Smooth muscle cell (in vitro differentiated cells): ENCODE results near the gene TBP. TPM values are rescaled to one million over a fixed set of nuclear protein-coding genes. Genes with fewer than 3 reads are reported as not detected.

Experiments used
- DNase-seq: peaks from one replicate; lab custom pipeline; 2025; ENCODE audit not compliant: unreplicated experiment; lab: John Stamatoyannopoulos, UW
- H2AFZ ChIP-seq: fragments of 200-600 bp; sonication (generic); 2 replicates; pipeline ENCODE4 v1.6.0; 2016; ENCODE audit warnings: antibody characterized with exemption, low read depth, mild to moderate bottlenecking
- H3F3A ChIP-seq: fragments of 200-600 bp; sonication (generic); 2 replicates; pipeline ENCODE4 v1.6.0; 2017; ENCODE audit warnings: antibody characterized with exemption, low read depth
- H3K27ac ChIP-seq: fragments of 200-600 bp; sonication (generic); 2 replicates; pipeline ENCODE4 v1.5.1; 2016; ENCODE audit warnings: low read depth, mild to moderate bottlenecking
- H3K27me3 ChIP-seq: fragments of 200-600 bp; sonication (generic); 2 replicates; pipeline ENCODE4 v1.6.1; 2016; ENCODE audit warnings: low read depth, mild to moderate bottlenecking
- H3K36me3 ChIP-seq: fragments of 200-600 bp; sonication (generic); 2 replicates; pipeline ENCODE4 v1.5.1; 2016; ENCODE audit warnings: low read depth
- H3K4me1 ChIP-seq: fragments of 200-600 bp; sonication (generic); 2 replicates; pipeline ENCODE4 v1.5.1; 2016; ENCODE audit warnings: low read depth
- H3K4me2 ChIP-seq: fragments of 200-600 bp; sonication (generic); 2 replicates; pipeline ENCODE4 v1.6.0; 2016; ENCODE audit warnings: mild to moderate bottlenecking
- H3K4me3 ChIP-seq: fragments of 200-600 bp; sonication (generic); 2 replicates; pipeline ENCODE4 v1.5.1; 2016; ENCODE audit warnings: mild to moderate bottlenecking
- H3K79me2 ChIP-seq: fragments of 200-600 bp; sonication (generic); 2 replicates; pipeline ENCODE4 v1.6.0; 2016; ENCODE audit warnings: low read depth, mild to moderate bottlenecking
- H3K9ac ChIP-seq: fragments of 200-600 bp; sonication (generic); 2 replicates; pipeline ENCODE4 v1.6.0; 2016; ENCODE audit warnings: low read depth
- H3K9me3 ChIP-seq: fragments of 200-600 bp; sonication (generic); replicated peaks from 2 replicates; pipeline ENCODE4 v1.5.1; 2016; ENCODE audit warnings: low read depth
- H4K20me1 ChIP-seq: fragments of 200-600 bp; sonication (generic); 2 replicates; pipeline ENCODE4 v1.6.0; 2016; ENCODE audit warnings: low read depth
- CTCF ChIP-seq: fragments of 200-600 bp; sonication (generic); IDR thresholded peaks from 2 replicates; pipeline ENCODE4 v1.5.1; 2017; ENCODE audit warnings: borderline replicate concordance, mild to moderate bottlenecking, antibody characterized with exemption; ENCODE audit not compliant: insufficient read depth, poor library complexity, severe bottlenecking
- WGBS: methylation state at CpG from one replicate; pipeline ENCODE4 v1.1.7; 2016; ENCODE audit warnings: low lambda C conversion rate; 5-methylcytosine and 5-hydroxymethylcytosine counted together
- polyA plus RNA-seq: library from polyadenylated mRNA; unstranded; fragments of >200 nt; fragmentation: Nextera tagmentation; extraction: Ambion mirVana; gene quantifications from 2 replicates; pipeline ENCODE4 v1.2.1, GENCODE V29; 2016
- total RNA-seq: library from RNA; depleted of rRNA; stranded (reverse); fragments of >200 nt; gene quantifications from 2 replicates; pipeline ENCODE4 v1.2.3, GENCODE V29; 2014

Gene TBP
- total and polyA plus RNA-seq, 2 experiments from 2014 or later, result 25.6 to 30.1 TPM

- H3K9me3 ChIP-seq, result no peaks in the 10 kb centered on the region
- peaks cover 18% of the 10 kb centered on the region for H3K79me2 ChIP-seq
- H3K27ac ChIP-seq, result no peak overlapping the region
- H3K4me3 ChIP-seq, result no peak overlapping the region
- no peak overlapping the region for H3K9ac ChIP-seq
- H2AFZ ChIP-seq, result no peak overlapping the region
- H3K27me3 ChIP-seq, result no peaks in the 10 kb centered on the region
- H3K4me1 ChIP-seq, result no peaks in the 10 kb centered on the region
- H3F3A ChIP-seq, result no peaks in the 10 kb centered on the region
- H4K20me1 ChIP-seq, result peaks cover 8% of the 10 kb centered on the region
- peaks cover 41% of the 10 kb centered on the region for H3K36me3 ChIP-seq
- no peak for TF ChIP-seq CTCF
- no peak for DNase-seq
- no peak overlapping the region for H3K4me2 ChIP-seq
- WGBS, result 98% methylated on average over 8 of the region's 8 CpGs
These were observed 10.9 kb downstream of the TBP start for GRCh38 chr6:170564936-170565530.

- Histone ChIP-seq H3K4me1 (no peaks in the 10 kb centered on the region), H3F3A (no peaks in the 10 kb centered on the region), H3K27me3 (no peaks in the 10 kb centered on the region), H4K20me1 (no peaks in the 10 kb centered on the region), H2AFZ (no peak overlapping the region), H3K27ac (no peak overlapping the region), H3K4me3 (no peak overlapping the region), H3K4me2 (no peak overlapping the region), H3K79me2 (no peaks in the 10 kb centered on the region), H3K36me3 (peaks cover 22% of the 10 kb centered on the region), H3K9ac (no peak overlapping the region), H3K9me3 (no peaks in the 10 kb centered on the region)
- 93% methylated on average over 2 of the region's 2 CpGs for WGBS
- no peak for DNase-seq
- TF ChIP-seq CTCF, result no peak
These were observed 18.7 kb downstream of the TBP start for GRCh38 chr6:170572704-170573466.

- DNase-seq, result no peak
These were observed 21.1 kb downstream of the TBP start for GRCh38 chr6:170575250-170575649.

More at GRCh38 chr6:170575250-170575649, 21.1 kb downstream of the TBP start:
- peaks cover 5% of the 10 kb centered on the region for H3K36me3 ChIP-seq
- H3K4me1 ChIP-seq, result no peaks in the 10 kb centered on the region
- no peaks in the 10 kb centered on the region for H3K79me2 ChIP-seq
- H3K4me2 ChIP-seq, result no peak overlapping the region
- H3K9me3 ChIP-seq, result no peaks in the 10 kb centered on the region
- no peak overlapping the region for H3K4me3 ChIP-seq
- 90% methylated on average over 1 of the region's 1 CpG for WGBS
- H3K9ac ChIP-seq, result no peak overlapping the region
- no peak overlapping the region for H3K27ac ChIP-seq
- no peak overlapping the region for H2AFZ ChIP-seq
- H4K20me1 ChIP-seq, result no peaks in the 10 kb centered on the region
- peaks cover 4% of the 10 kb centered on the region for H3F3A ChIP-seq
- peak; percentile 31 for TF ChIP-seq CTCF
- no peaks in the 10 kb centered on the region for H3K27me3 ChIP-seq
